GM19025 (cell line): ENCODE results near the gene SELENOW.
"Not testable (repeated sequence)": the region's sequence is repeated elsewhere in the genome, so short reads cannot be mapped to it uniquely, and the experiment has no call there.

ENCODE experiments used
- ATAC-seq: cut with Tn5 transposase; IDR thresholded peaks from one replicate; pipeline ENCODE4 v1.9.1; 2021; ENCODE audit warnings: mild to moderate bottlenecking, low read depth, moderate library complexity; ENCODE audit not compliant: unreplicated experiment

The SELENOW gene

DNA sequence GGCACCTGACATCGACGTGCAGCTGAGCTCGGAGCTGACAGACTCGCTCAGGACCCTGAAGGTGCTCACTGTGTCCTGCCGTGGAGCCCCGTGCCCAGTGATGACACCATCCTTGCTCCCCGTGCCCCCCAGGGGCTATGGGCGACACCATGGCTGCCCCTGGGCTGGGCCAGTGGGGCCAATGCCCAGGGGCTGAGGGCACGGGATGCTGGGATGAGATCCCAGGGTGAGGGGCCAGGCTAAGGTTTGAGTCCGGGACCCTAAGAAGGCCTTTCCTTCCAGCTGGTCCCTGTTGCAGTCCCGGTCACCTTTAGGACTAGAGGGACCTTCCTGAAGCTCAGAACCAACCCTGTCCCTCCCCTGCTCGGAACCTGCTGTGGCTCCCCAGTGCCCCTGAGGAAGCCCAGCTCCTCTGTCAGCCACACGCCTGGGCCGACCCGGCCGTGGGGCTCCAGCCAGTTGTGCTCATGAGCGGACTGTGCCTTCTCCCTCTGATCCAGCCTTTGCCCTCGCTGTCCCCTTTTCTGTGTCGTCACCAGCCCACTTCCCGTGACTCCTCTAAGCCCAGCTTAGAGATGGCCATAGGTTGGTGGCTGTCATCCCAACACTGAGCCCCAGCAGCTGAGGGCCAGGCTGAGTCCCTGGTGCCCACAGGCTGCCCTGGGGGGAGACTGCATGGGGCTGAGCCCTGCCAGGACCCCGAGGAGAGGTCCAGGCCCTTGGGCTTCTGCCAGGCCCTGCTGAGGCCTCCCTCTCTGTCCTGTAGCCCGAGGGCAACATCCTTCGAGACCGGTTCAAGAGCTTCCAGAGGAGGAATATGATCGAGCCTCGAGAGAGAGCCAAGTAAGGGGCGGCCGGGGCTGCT is 22.5 kb upstream of the SELENOW start:
- ATAC-seq: no peak

DNA sequence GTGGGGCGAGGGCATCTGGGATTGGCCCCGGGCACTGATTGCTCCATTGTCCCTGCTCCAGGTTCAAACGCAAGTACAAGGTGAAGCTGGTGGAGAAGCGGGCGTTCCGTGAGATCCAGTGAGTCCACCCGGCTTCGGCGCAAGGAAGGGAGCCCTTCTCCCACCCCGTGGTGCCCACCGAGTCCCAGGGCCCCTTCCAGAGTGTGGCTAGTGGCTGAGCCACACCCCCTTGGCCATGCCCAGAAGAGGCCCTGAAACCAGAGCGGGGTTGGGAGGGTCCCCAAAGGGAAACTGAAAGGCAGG is 21.9 kb upstream of the SELENOW start:
- no peak for ATAC-seq

DNA sequence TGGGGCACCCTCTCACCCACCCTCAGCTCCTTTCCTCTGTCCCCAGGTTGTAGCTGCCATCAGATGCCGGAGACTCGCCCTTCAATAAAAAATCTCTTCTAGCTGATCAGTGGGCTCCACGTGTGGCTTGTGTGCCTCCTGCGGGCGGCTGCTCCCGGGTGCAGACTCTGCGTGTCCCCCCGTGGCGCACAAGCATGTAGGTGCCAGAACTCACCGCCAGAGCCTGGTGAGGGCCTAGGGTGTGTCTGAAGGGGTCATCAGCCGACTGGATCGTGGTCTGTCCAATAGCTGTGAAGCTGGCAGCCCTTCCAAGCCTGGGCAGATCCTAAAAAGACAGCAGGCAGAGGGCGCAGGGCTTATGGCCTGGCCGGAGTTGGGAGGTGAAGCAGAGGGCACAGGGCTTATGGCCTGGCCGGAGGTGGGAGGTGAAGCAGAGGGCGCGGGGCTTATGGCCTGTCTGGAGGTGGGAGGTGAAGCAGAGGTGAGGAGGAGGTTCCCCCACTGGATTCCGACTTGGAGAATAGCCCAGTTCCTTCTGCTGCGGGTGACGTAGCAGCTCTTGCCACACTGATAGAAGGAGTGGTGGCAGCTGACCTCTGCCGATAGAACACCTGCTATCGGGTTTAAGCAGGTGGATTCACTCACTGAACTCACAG is 21.4 kb upstream of the SELENOW start:
- ATAC-seq: no peak

DNA sequence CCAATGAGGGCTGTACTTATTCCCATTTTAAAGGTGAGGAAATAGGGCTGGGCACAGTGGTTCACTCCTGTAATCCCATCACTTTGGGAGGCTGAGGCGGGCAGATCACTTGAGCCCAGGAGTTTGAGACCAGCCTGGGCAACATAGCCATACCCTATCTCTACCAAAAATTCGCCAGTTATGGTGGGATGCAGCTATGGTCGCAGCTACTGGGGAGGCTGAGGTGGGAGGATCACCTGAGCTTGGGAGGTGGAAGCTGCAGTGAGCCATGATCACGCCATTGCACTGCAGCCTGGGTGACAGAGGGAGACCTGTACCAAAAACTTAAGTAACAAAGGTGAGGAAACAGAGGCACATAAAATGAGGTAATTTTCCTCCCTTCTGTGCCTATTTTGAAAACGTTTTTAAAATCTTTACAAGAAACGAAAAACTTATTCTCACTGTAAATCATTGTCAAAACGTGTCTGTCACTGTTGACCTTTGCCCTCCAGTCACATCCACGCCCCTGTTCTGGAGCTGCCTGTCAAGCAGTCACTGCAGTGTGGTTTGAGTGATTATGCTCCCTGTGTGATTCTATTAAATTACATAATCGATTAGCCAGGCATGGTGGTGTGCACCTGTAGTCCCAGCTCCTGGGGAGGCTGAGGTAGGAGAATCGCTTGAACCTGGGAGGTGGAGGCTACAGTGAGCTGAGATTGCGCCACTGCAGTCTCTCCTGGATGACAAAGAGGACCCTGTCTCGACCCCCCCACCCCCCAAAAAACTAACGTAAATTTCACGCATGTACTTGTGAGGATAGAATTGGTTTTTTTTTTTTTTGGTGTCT is 20.7 kb upstream of the SELENOW start:
- ATAC-seq: no peak

DNA sequence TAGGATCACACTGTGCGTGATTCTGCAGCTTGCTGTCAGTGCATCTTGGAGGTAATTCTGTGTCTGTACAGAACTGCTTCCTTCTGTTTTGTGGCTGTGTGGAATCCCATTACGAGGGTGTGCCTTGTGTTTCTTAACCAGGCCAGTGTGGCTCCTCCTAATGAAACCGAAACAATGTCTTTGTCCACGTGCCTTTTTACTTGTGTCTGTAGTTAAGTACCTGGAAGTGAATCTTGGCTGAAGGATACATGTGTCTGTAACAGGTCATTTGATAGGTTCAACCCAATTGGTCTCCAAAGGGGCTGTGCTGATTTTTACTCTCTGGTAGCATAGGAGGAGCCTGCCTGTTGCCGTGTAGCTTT is 20.1 kb upstream of the SELENOW start:
- no peak for ATAC-seq

DNA sequence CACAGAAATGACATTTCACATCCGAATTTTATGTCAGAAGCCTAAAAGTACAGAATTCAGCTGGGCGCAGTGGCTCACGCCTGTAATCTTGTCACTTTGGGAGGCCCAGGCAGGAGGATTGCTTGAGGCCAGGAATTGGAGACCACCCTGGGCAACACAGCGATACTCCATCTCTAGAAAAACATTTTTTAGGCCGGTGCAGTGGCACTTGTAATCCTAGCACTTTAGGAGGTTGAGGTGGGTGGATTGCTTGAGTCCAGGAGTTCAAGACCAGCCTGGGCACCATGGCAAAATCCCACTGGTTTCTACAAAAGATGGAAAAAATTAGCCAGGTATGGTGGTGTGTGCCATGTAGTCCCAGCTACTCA is 17.9 kb upstream of the SELENOW start:
- ATAC-seq: no peak

DNA sequence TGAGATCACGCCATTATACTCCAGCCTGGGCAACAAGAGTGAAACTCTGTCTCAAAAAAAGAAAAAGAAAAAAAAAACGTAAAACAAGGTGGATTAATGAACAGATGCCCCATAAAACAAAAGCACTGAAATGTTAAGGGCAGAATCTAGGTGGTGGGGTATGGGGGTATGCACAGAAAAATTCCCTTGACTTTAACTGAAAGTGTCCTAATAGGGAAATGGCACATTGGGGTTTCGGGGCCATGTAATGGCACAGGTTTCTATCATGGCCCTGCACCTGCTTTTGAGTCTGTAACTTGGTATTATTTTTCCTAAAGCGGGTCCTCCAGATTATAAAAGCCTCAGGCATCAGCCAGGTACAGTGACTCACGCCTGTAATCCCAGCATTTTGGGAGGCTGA is 16.9 kb upstream of the SELENOW start:
- no peak for ATAC-seq

DNA sequence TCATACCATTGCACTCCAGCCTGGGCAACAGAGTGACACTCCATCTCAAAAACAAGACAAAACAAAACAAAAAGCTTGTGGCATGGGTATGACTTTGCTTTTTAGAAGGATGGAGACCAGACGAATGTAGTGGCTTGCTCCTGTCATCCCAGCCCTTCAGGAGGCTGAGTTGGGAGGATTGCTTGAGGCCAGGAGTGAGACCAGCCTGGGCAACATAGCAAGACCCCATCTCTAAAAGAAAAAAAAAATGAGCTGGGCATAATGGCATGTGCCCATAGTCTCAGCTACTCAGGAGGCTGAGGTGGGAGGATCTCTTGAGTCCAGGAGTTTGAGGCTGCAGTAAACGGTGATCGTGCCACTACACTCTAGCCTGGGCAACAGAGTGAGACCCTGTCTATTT is 16.4 kb upstream of the SELENOW start:
- no peak for ATAC-seq

DNA sequence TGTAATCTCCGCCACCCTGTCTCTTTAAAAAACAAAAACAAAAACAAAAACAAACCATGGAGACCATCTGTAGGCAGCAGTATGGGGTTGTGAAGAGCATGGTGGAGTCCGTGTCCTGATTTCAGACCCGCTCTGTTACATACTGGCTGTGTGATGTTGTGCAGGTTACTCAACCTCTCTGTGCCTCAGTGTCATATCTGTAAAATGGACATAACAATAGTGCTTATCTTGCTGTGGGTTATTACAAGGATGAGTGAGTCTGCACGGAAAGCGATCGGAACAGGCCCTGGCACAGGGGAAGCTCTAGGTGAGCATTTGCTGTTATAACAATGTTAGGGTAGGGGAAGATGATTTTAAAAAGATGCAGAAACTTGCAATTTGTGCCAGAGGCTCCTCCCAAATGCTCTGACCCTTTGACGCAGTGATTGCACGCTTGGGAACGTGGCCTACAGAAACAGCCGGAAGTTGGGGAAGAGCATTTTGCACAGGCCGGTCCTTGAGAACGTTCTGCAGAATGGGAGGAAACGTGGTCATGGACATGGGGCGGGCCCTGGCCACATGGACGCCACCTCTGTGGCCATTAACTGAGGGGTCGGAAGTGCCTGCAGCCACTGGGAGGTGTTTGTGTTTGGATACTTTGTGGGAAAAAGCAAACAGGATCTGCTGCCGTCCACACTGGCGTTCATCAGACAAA is 15.7 kb upstream of the SELENOW start:
- ATAC-seq: no peak

DNA sequence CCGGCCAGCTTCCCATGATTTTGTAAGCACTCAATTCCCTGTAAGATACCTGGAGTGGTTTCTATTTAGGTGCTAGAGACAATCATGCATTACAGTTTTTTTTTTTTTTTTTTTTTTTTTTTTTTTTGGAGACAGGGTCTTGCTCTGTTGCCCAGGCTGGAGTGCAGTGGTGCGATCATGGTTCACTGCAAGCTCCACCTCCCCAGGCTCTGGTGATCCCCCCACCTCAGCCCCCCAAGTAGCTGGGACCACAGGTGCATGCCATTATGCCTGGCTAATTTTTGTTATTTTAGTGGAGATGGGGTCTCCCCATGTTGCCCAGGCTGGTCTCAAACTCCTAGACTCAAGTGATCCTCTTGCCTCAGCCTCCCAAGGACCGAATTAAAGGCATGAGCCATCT is 13.8 kb upstream of the SELENOW start:
- ATAC-seq: not testable (repeated sequence)

DNA sequence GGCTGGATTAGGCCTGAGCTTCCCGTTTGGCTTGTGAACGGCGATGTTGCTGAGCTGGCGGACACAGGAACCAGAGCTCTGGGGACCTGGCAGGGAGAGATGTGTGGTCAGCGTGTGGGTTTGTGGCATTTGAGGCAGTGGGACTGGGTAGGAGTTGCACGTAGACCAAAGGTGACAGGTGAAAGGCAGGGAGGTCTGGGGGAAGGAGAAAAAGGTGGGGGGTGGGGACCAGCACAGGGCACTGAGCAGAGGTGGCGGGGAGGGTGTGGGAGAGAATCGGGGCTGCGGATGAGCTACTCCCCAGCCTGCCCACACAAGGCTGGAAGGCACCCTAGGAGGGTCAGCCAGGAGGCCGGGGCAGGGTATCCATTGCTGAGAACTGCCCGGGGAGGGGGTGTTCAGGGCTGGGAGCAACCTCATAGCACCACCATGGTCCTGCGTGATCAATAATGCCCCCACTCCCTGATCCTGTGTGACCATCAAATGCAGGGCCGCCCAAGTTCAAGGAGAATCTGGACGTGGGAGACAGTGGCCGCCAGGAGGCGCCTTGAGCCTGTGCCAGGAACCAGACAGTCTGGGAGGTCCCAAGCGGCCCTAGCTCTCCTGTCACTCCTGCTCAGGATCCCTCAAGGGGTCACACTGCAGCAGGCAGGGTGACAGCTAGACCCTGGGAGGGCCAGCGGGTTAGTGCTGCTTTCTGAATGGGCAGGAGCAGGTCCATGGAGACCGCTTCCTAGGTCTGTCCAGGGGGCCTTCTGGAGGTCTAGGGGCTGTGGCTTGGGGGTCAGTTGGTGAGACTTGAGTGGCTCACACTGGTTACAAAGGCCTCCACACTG is 12.8 kb upstream of the SELENOW start:
- ATAC-seq: no peak

DNA sequence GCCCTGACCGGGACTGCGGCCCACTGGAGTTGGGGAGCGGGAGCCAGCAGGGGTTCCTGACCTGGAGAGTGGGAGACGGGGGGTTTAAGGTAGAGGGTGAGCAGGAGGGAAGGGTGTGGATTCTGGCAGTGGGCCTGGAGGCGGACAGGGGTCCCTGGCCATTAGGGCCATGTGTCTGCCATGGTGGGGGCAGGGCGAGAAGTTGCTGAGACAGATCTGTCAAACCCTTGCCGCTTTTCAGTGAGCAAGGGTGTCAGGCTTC is 12.2 kb upstream of the SELENOW start:
- no peak for ATAC-seq

DNA sequence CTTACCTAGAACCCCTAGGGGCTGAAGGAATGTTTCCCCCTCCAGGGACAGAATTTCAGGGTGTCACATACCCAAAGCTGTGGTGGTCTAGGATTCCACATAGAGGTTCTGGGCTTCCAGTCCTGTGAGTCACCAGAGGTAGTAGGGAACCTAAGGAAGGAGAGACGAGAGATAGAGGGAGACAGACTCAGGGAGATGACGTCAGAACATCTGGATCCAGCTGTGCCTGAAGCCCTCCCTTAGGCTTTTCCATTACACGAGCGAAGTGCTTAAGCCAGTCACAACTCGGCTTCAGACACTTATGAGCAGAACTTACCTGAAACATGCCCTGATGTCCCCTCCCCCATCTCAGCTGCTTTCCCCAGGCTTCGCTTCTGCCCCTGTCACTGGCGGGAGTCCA is 11.8 kb upstream of the SELENOW start:
- no peak for ATAC-seq

DNA sequence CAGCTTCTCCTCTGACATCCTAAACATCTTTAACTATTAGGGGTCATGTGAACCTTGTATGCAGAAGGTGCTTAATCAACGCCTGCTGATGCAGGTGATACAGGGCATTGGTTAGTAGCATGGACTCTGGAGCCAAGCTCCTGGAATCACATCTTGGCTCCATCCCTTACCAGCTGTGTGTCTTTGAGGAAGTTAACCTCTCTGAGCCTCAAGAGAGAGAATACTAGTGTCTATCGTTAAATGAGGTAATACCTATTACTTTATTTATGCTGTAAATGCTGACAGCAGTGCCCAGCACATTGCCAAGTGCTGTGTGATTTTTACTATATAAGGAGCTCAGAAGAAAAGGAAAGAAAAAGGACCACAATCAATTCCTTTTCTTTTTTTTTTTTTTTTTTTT is 11.2 kb upstream of the SELENOW start:
- ATAC-seq: no peak

DNA sequence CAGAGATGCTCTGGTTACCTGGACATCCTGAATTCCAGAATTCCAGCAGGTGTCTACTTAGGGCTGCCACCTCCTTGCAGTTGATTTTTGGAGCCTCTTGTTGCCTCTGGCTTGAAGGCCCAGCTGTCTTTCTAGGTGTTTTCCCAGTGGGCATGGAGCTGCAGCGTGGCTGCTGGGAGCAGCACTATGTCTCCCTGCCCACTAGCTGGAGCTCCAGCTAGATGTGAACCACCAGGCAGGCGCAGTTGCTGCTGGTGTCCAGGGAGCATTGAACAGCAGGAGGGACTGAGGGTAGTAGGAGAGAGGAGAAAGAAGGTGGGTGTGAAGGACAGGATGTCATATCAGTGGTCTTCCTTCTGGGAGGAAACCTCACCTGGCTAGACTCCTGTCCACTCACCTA is 9.9 kb upstream of the SELENOW start:
- ATAC-seq: no peak

DNA sequence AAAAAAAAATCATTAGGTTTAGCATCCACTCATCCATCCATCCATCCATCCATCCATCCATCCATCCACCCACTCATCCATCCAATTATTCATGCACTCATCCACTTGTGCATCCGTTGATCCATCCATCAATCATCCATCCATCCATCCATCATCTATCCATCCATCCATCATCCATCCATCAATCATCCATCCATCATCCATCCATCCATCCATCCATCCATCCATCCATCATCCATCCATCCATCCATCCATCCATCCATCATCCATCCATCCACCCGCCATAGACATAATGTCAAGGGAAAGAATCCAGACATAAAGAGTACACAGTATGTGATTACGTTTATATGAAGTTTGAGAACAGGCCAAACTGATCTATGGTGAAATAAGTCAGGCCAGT is 9.0 kb upstream of the SELENOW start:
- no peak for ATAC-seq

DNA sequence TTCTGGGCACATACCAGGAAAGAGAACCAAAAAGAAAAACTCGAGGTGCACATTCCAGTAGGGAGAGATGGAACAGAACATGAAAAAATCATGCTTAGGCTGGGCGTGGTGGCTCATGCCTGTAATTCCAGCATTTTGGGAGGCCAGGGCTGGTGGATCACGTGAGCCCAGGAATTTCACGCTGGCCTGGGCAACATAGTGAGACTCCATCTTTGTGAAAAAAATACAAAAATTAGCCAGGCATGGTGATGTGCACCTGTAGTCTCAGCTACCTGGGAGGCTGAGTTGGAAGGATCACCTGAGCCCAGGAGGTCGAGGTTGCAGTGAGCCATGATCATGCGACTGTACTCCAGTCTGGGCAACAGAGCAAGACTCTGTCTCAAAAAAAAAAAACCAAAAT is 7.2 kb upstream of the SELENOW start:
- not testable (repeated sequence) for ATAC-seq

DNA sequence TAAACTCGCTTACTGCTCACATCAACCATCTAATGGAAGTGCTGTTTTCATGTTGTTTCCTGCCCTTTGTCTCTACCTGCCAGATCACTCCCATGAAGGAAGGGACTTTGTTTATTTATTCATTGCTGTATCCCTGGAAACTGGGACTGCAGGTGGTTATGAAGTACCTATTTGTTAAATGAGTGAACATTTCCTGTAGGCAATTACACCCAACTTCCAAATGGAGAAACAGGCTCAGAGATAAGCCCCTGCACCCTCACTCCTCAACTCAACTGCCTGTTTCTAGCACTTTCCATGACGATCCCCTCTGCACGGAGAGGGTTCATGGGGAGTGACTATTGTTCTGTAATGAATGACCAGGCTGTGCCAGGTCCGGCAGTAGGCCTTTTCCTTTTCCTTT is 1.9 kb upstream of the SELENOW start:
- ATAC-seq: no peak

DNA sequence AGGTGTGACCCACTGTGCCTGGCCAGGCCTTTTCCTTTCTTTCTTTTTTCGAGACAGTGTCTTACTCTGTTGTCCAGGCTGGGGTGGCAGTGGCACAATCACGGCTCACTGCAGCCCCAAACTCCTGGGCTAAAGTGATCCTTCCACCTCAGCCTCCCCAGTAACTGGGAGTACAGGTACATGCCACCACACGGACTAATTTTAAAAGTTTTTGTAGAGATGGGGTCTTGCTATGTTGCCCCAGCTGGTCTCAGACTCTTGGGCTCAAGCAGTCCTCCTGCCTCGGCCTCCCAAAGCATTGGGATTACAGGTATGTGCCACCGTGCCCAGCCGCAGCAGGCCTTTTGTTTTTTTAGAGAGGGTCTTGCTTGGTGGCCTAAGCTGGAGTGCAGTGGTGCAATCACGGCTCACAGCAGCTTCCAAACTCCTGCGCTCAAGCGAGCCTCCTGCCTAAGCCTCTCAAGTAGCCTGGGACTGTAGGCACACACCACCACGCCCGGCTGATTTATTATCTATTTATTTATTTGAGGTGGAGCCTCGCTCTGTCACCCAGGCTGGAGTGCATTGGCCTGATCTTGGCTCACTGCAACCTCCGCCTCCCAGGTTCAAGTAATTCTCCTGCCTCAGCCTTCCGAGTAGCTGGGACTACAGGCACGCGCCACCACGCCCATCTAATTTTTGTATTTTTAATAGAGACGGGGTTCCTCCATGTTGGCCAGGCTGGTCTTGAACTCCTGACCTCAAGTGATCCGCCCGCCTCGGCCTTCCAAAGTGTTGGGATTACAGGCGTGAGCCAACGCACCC is 1.1 kb upstream of the SELENOW start:
- ATAC-seq: not testable (repeated sequence)

DNA sequence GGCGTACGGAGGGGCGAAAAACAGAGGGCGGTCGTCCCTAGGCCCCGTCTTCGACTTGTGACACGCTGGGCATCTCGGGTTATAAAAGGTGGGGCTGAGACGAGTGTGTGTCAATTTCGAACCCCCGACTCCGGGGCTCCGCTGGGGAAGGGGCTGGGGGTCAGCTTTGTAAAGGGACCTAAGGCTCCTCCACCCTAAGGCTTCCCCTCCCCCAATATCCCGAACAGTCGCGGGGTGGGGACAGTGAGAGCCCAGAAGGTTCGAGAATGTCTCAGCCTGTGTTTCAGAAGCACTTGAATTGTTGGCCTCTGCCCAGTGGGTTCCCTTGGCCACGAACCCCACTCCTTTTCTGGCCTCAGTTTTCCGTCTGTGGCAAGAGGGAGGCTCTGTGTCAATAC is 450 bp downstream of the SELENOW start:
- ATAC-seq: no peak
